ENCODE results near the gene TUFT1.
"Not testable (repeated sequence)": the region's sequence is repeated elsewhere in the genome, so short reads cannot be mapped to it uniquely, and the experiment has no call there.

TUFT1 gene

DNA sequence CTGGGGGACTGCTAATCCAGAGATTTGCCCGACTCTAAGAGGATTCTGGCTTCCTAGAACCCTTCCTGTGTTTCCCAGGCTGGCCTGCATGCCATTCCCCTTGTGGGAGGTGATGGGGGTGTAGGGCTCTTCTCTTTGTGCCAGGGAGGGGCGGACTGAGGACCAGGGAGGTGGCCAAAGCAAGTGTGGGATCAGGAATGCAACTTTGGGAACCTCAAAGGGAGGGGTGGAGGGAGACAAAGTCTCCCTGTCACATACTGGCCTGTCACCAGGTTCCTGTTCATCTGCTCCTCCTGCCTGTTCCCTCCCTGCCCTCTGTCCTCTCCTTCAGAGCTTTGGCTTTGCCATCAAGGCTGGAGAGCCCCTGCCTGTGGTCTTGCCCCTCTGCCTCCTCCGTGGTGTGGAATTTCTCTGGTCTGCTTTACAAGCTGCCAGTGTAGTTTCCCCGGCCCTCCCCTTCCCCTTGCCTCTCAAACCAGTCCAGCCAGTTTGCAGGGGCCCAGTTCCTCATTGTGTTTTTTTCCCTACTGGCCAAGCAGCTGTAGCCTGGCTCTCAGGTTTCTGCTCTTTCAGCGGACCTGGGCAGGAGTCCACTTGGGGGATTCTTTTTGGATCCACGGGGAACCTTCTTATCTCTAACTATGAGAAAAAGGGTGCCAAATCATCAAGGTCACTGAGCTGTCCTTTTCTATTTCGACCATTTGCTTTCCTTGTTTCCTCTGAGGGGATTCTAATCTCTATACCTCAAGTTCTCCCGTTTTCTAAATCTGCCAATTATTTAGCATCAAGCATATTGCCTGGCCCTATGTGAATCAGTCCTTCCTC is 27.1 kb upstream of the TUFT1 start:
- no peak for DNase-seq (ENCODE audit: low read depth in 2 of 2, low spot score in 1 of 2)

DNA sequence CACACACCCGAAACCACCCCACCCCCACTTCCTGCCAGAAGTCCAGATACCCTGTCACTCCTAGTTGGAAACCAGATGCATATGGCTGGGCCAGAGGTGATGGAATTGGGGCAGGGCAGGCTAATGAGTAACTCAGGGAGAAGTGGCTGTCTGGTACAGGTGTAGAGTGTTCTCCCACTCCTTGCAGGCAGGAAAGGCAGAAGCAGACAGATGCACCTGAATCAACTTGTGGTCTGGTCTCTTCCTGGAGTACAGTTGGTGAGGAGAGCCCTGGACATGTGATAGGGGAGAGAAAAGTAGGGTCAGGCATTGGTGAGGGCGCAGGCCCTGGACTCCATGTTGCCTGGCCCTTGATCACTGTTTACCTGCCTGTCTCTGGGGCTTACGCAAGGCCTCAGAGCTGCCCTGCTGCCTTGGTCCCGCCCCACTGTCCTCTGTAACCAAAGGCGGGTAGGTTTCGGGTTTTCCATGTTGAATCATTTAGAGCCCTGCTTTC is 26.4 kb upstream of the TUFT1 start:
- no peak for DNase-seq (ENCODE audit: low read depth in 2 of 2, low spot score in 1 of 2)

DNA sequence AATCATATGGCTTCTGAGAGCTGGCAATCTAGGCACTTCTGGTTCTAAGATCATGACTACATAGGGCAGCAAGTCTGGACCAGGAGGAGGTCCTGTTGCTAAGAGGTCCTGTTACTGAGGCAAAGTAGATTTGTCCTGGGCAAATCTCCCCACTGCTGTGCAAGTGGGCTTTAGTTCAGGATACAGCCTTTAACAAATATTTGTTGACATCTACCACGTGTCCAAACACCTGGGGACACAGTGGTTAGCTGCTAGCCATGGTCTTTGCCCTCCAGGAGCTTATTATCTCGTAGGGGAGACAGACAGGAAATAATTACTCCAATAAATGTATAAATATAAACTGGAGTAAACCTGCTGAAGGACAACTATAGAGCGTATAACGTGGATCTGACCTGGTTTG is 25.7 kb upstream of the TUFT1 start:
- no peak for DNase-seq (ENCODE audit: low read depth in 2 of 2, low spot score in 1 of 2)

DNA sequence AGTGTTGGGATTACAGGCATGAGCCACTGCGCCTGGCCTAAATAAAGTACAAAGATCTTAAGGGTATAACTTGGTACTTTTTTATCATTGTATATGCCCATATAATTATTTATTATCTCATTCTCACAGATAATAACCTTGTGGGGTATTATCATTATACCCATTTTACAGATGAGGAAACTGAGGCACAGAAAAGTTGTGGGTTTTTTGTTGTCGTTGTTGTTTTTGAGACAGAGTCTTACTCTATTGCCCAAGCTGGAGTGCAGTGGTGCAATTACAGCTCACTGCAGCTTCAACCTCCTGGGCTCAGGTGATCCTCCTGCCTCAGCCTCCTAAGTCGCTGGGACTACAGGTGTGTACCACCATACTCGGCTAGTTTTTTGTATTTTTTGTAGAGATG is 24.8 kb upstream of the TUFT1 start:
- no peak for DNase-seq (ENCODE audit: low read depth in 2 of 2, low spot score in 1 of 2)

DNA sequence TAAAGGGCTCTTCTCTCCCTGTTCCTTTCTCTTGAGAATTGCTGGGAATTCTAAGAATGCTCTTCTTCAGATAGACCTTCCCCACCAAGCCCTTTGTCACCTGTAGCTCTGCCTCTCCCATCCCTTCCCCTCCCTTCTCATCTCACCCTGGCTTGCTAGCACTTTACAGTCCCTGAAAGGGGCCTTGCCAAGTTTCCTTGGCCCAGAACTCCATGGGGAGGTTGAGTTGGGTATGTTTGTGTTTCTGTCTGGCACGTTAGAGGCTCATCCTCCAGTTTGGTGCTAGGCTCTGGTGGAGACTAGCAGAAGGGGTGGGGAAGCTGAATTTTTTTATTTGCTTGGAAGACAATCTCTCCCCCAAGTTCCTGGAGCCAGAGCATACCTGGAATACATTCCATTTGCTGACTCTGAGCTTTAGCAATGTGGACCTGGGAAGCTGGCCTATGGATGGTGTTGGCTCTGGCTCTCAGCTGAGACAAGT is 24.0 kb upstream of the TUFT1 start:
- DNase-seq (ENCODE audit: low read depth in 2 of 2, low spot score in 1 of 2), result no peak

DNA sequence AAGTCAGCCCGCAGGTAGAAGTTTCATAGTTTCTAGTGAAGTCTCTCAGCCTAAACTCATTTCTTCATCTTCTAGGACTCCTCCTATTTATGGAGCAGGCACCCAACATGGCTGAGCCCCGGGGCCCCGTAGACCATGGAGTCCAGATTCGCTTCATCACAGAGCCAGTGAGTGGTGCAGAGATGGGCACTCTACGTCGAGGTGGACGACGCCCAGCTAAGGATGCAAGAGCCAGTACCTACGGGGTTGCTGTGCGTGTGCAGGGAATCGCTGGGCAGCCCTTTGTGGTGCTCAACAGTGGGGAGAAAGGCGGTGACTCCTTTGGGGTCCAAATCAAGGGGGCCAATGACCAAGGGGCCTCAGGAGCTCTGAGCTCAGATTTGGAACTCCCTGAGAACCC is 21.7 kb upstream of the TUFT1 start:
- no peak for DNase-seq (ENCODE audit: low read depth in 2 of 2, low spot score in 1 of 2)

DNA sequence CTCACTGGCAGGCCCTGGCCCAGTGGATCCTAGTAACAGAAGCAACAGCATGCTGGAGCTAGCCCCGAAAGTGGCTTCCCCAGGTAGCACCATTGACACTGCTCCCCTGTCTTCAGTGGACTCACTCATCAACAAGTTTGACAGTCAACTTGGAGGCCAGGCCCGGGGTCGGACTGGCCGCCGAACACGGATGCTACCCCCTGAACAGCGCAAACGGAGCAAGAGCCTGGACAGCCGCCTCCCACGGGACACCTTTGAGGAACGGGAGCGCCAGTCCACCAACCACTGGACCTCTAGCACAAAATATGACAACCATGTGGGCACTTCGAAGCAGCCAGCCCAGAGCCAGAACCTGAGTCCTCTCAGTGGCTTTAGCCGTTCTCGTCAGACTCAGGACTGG is 21.2 kb upstream of the TUFT1 start:
- no peak for DNase-seq (ENCODE audit: low read depth in 2 of 2, low spot score in 1 of 2)

DNA sequence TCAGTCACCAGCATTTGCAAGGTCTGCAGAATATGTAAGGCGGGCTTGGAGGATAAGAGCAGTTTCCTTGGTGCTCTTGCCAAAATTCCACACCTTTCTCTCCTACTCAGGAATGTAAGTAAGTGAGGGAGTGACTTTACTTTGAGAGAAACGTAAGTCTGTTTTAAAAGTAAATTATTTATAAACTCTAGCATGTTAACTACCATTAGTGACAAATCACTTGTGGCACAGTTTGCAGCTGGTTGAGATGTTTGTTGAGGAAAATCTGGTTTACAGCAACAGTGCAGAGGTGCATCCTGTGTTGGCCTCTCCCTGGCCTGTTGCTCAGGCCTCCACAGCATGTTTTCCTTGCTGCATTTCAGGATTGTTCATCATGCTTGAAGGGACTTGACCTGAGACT is 20.4 kb upstream of the TUFT1 start:
- no peak for DNase-seq (ENCODE audit: low read depth in 2 of 2, low spot score in 1 of 2)

DNA sequence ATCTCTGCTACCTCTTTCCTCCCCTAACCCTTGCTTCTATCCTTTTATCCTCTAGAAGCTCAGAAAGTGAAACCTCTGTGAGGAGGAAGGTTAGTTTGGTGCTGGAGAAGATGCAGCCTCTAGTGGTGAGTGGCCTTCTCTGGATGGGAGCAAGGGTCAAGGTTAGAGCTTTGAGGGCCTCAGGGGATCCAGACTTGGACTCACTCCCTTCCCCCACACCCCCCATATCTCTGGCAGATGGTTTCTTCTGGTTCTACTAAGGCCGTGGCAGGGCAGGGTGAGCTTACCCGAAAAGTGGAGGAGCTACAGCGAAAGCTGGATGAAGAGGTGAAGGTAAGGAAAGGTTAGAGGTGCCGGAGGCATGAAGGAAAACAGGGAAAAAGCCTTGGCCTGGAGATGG is 19.8 kb upstream of the TUFT1 start:
- no peak for DNase-seq (ENCODE audit: low read depth in 2 of 2, low spot score in 1 of 2)

DNA sequence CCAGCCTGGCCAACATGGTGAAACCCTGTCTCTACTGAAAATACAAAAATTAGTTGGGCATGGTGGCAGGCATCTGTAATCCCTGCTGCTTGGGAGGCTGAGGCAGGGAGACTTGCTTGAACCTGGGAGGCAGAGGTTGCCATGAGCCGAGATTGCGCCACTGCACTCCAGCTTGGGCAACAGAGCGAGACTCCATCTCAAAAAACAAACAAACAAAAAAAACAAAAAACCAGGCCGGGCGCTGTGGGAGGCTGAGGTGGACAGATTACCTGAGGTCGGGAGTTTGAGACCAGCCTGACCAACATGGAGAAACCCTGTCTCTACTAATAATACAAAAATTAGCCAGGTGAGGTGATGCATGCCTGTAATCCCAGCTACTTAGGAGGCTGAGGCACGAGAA is 17.7 kb upstream of the TUFT1 start:
- not testable (repeated sequence) for DNase-seq (ENCODE audit: low read depth in 2 of 2, low spot score in 1 of 2)

DNA sequence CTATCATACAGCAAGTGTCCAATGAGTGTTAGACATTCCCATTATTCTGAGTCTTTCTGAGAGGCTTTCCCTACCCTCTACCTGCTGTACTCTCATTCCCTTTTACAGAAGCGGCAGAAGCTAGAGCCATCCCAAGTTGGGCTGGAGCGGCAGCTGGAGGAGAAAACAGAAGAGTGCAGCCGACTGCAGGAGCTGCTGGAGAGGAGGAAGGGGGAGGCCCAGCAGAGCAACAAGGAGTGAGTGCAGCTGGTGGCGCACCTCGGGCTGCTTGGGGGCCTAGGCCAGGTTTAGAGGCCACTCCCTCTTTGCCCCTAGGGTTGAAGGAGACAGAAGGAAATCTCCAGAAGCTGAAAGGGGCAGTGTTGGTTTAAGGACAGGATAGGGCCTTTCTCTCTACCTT is 16.8 kb upstream of the TUFT1 start:
- no peak for DNase-seq (ENCODE audit: low read depth in 2 of 2, low spot score in 1 of 2)

DNA sequence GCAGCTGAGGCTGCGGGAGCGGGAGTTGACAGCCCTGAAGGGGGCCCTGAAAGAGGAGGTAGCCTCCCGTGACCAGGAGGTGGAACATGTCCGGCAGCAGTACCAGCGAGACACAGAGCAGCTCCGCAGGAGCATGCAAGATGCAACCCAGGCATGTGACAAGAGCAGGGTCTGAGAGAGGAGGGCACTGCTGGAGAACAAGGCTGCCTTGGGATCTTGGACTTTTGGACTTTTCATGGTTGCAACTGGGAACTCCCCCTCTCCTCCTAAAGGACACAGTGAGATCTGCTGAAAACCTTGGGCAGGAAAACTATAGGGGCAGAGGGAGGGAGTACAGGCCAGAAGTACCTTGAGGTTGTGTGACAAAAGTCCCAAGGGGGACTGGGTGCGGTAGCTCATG is 15.4 kb upstream of the TUFT1 start:
- no peak for DNase-seq (ENCODE audit: low read depth in 2 of 2, low spot score in 1 of 2)

DNA sequence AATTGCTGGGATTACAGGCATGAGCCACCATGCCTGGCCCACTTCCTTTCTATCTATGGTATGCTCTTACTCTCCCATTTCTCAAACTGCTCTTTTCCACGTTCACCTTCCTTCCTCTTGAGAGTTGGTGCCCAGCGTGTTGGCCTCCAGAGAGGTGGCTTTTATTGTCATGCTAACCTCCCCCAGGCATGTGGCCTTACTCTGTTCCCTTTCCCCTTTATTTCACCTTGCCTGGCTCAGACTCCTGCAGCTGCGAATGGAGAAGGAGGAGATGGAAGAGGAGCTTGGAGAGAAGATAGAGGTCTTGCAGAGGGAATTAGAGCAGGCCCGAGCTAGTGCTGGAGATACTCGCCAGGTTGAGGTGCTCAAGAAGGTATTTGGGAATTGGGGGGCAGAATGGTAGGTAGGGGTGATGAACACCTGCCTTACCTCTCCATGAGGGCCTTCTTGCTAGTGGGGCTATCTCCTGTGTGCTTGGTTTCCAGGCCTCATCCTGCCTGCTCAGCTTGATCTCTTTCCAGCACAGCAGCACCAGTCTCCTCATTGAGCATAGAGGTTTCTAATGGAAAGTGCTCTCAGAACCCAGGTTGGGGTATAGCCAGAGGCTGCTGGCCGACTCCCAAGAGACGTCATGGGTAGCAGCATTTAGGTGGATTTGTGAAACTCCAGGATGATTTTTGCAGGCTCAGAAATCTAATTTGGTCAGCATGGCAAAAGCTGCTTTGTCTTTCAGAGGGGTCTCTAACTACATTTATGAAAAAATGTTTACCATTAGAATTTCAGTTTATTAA is 13.2 kb upstream of the TUFT1 start:
- no peak for DNase-seq (ENCODE audit: low read depth in 2 of 2, low spot score in 1 of 2)

DNA sequence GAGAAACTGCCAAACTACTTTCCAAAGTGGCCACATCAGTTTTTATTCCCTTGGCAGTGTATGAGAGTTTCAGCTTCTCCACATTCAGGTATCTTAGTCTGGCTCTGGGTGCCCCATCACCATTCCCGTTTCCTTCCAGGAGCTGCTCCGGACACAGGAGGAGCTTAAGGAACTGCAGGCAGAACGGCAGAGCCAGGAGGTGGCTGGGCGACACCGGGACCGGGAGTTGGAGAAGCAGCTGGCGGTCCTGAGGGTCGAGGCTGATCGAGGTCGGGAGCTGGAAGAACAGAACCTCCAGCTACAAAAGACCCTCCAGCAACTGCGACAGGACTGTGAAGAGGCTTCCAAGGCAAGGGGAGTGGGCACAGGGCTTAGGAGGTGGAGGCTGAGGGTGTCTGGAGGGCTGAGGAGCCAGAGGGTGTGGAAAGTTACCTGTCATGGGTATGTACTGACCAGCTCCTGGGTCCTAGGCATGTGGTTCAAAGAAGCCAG is 10.9 kb upstream of the TUFT1 start:
- DNase-seq (ENCODE audit: low read depth in 2 of 2, low spot score in 1 of 2), result no peak

DNA sequence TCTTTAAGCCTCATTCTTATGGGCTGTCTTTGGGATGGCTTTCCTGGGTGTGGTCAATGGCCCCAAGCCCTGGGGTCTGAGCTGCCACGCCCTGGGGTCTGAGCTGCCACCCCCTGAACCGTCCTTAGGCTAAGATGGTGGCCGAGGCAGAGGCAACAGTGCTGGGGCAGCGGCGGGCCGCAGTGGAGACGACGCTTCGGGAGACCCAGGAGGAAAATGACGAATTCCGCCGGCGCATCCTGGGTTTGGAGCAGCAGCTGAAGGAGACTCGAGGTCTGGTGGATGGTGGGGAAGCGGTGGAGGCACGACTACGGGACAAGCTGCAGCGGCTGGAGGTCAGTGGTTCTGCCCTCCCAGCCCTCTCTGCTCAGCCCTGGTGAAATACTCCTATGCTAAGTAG is 10.3 kb upstream of the TUFT1 start:
- no peak for DNase-seq (ENCODE audit: low read depth in 2 of 2, low spot score in 1 of 2)

DNA sequence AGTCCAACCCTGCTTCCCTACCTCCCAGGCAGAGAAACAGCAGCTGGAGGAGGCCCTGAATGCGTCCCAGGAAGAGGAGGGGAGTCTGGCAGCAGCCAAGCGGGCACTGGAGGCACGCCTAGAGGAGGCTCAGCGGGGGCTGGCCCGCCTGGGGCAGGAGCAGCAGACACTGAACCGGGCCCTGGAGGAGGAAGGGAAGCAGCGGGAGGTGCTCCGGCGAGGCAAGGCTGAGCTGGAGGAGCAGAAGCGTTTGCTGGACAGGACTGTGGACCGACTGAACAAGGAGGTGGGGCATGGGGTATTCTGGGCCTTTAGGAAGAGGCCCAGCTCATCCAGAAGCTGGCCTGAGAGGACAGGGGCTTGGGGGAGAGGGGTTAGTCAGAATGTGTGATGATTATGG is 9.6 kb upstream of the TUFT1 start:
- no peak for DNase-seq (ENCODE audit: low read depth in 2 of 2, low spot score in 1 of 2)

DNA sequence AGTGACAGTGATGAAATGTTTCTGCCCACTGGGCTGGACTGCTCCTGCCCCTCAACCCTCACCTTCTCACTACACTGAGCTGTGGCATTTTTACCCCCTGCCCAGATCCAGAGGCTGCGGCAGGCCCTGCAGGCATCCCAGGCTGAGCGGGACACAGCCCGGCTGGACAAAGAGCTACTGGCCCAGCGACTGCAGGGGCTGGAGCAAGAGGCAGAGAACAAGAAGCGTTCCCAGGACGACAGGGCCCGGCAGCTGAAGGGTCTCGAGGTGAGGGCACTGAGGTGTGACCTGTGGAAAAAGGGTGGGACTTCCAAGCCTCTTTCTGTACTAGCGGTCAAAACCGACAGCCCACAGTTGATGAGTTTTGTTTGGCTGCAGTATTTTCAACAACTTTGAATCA is 6.2 kb upstream of the TUFT1 start:
- DNase-seq (ENCODE audit: low read depth in 2 of 2, low spot score in 1 of 2), result no peak

DNA sequence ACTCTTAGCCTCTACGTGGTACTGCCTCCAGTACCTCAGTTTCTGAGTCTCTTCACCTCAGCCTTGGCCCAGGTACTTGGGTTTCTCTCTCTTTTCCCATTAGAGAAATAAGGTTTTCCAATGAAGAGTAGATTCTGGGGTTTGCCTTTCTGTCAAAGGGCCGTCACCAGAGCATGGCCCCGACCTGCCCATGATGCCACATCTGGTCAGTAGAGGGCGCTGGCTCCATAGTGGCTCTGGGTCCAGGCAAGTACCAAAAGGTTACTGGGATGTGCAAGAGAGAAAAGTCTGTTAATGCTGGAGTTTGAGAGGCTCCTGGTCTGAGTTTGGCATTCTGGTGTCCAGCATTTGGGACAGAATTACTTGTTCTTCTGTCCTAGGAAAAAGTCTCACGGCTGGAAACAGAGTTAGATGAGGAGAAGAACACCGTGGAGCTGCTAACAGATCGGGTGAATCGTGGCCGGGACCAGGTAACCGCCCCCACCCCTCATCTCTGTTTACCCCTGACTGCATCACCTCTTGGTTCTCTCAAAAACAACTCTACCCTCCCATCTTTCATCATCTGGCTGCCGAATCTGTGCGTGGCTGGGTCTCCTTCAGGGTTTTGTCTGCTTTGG is 5.3 kb upstream of the TUFT1 start:
- DNase-seq (ENCODE audit: low read depth in 2 of 2, low spot score in 1 of 2), result peak; percentile 45 to 61

DNA sequence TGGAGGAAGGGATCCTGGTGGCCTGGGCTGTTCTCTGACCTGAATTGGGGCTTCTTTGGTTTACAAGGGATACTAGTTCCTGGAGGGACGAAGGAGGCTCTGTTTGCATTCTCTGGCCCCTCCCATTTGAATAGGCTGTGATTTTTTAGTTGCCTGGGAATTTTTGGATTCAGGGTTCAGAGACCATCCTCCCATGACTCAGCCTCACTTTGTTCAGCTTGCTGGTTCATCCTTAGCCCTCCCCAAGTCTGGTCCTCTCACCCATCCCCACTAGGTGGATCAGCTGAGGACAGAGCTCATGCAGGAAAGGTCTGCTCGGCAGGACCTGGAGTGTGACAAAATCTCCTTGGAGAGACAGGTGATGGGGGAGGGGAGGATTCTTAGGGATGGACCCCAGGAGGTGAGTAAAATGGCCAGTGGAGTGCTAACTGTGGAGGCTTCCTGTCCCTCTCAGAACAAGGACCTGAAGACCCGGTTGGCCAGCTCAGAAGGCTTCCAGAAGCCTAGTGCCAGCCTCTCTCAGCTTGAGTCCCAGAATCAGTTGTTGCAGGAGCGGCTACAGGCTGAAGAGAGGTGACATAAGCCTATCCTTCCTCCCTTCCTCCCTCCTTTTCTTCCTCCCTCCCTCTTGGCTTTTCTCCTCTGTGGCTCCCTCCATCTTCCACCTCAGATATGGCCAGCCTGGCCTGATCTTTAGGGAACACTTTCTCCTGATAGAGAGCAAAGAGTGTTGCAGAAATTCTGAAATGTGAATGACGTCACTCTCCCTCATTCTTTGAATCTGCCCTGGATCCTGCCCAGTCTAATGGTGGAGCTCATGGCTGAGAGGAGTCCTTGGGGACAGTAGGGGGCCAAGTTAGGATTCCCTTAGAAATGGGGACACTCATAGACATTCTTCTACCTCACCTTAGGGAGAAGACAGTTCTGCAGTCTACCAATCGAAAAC is 4.5 kb upstream of the TUFT1 start:
- no peak for DNase-seq (ENCODE audit: low read depth in 2 of 2, low spot score in 1 of 2)

DNA sequence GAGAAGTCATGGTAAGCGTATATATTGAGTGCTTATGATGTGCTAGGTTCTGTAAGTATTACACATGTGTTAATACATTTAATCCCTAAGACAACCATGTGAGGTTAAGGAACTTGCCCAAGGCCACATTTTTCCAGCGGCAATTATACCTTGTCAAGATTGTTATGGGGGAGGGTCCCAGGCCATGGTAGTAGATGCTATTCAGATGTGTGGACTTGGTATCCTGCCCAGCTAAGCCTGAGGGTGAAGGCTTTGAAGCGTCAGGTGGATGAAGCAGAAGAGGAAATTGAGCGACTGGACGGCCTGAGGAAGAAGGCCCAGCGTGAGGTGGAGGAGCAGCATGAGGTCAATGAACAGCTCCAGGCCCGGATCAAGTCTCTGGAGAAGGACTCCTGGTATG is 3.6 kb upstream of the TUFT1 start:
- no peak for DNase-seq (ENCODE audit: low read depth in 2 of 2, low spot score in 1 of 2)

DNA sequence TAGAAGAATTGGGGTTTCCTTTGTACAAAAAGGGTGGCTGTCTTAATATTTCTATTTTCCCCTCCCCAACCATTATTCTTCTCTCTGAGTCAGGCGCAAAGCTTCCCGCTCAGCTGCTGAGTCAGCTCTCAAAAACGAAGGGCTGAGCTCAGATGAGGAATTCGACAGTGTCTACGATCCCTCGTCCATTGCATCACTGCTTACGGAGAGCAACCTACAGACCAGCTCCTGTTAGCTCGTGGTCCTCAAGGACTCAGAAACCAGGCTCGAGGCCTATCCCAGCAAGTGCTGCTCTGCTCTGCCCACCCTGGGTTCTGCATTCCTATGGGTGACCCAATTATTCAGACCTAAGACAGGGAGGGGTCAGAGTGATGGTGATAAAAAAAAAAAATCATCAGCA is 3.0 kb upstream of the TUFT1 start:
- no peak for DNase-seq (ENCODE audit: low read depth in 2 of 2, low spot score in 1 of 2)
